B cell (primary cell): Measurements from ENCODE around the gene CCL26. TPM values are rescaled to one million over a fixed set of nuclear protein-coding genes. Genes with fewer than 3 reads are reported as not detected.

Source experiments
- ATAC-seq: fragments of 200-7000 bp; cut with Tn5 transposase; one replicate; pipeline ENCODE4 v1.10.0; 2021; ENCODE audit warnings: low read depth, mild to moderate bottlenecking, moderate number of reproducible peaks, moderate library complexity
- CTCF ChIA-PET: fragments of 350-600 bp; sonication (Branson Sonifier 250); formaldehyde crosslinking; loops from one replicate; lab custom pipeline; 2021; ENCODE audit warnings: antibody characterized with exemption, inconsistent platforms; lab: Charles Lee
- POLR2A ChIA-PET: fragments of 350-600 bp; sonication (Branson Sonifier 250); formaldehyde crosslinking; loops from one replicate; lab custom pipeline; 2021; ENCODE audit warnings: antibody characterized with exemption; lab: Charles Lee
- DNase-seq: peaks from one replicate; pipeline ENCODE4 v3.0.0; 2013
- H2AFZ ChIP-seq: 2 replicates; pipeline ENCODE4 v1.6.1; 2012; ENCODE audit warnings: mild to moderate bottlenecking, low read depth, low read length; ENCODE audit not compliant: insufficient read depth, poor library complexity, severe bottlenecking
- H3K27ac ChIP-seq, 2 donors: 1 replicate in 1 of 2; 2 replicates in 1 of 2; pipeline ENCODE4 v1.5.1; 2012 to 2013; ENCODE audit warnings: low read length in 2 of 2, mild to moderate bottlenecking in 2 of 2, moderate library complexity in 1 of 2
- H3K27me3 ChIP-seq, 4 experiments: fragments of 200-600 bp in 1 of 4; sonication (generic) in 1 of 4; replicated peaks in 1 of 4; 1 replicate in 2 of 4; 2 replicates in 2 of 4; pipeline versions ENCODE4 v1.6.1 to v1.7.0; 2013 to 2016; ENCODE audit warnings: low read length in 3 of 4, mild to moderate bottlenecking in 2 of 4, mixed read lengths in 1 of 4, moderate library complexity in 1 of 4; ENCODE audit not compliant: insufficient read depth in 4 of 4, control insufficient read depth in 3 of 4; ENCODE audit errors: control extremely low read depth in 1 of 4
- H3K36me3 ChIP-seq, 2 experiments: replicated peaks in 1 of 2; 1 replicate in 1 of 2; 2 replicates in 1 of 2; pipeline versions ENCODE4 v1.6.1 to v1.7.1; 2013; ENCODE audit warnings: low read length in 1 of 2; ENCODE audit not compliant: insufficient read depth in 2 of 2, control insufficient read depth in 1 of 2; ENCODE audit errors: control extremely low read depth in 1 of 2, extremely low read depth in 1 of 2
- H3K4me1 ChIP-seq, 2 donors: fragments of 200-600 bp in 1 of 2; sonication (generic) in 1 of 2; 1 replicate in 1 of 2; 2 replicates in 1 of 2; pipeline versions ENCODE4 v1.5.1 to v1.6.1; 2013 to 2017; ENCODE audit warnings: low read length in 2 of 2; ENCODE audit not compliant: control insufficient read depth in 2 of 2, insufficient read depth in 2 of 2
- H3K4me2 ChIP-seq: replicated peaks from 2 replicates; pipeline ENCODE3; 2012; ENCODE audit warnings: mild to moderate bottlenecking, low read depth, low read length; ENCODE audit not compliant: poor library complexity, severe bottlenecking
- H3K4me3 ChIP-seq, 5 experiments: fragments of 200-600 bp in 1 of 5; sonication (generic) in 1 of 5; 1 replicate in 3 of 5; 2 replicates in 2 of 5; pipeline versions ENCODE4 v1.5.1 to v1.7.0; 2011 to 2016; ENCODE audit warnings: low read length in 4 of 5, mild to moderate bottlenecking in 4 of 5, low read depth in 2 of 5, control low read depth in 1 of 5, moderate library complexity in 1 of 5; ENCODE audit not compliant: insufficient read depth in 1 of 5; ENCODE audit errors: control extremely low read depth in 1 of 5, extremely low read depth in 1 of 5
- H3K79me2 ChIP-seq: fragments of 200-600 bp; sonication (generic); one replicate; pipeline ENCODE4 v1.6.0; 2016; ENCODE audit warnings: low read length; ENCODE audit not compliant: control insufficient read depth, insufficient read depth
- H3K9ac ChIP-seq: fragments of 200-600 bp; sonication (generic); 2 replicates; pipeline ENCODE4 v1.6.1; 2017; ENCODE audit warnings: mild to moderate bottlenecking, low read length, moderate library complexity
- H3K9me3 ChIP-seq, 3 donors: one replicate each; pipeline versions ENCODE4 v1.6.1 to v1.7.1; 2013; ENCODE audit warnings: low read length in 2 of 3; ENCODE audit not compliant: control insufficient read depth in 2 of 3, insufficient read depth in 1 of 3; ENCODE audit errors: control extremely low read depth in 1 of 3
- H4K20me1 ChIP-seq: 2 replicates; pipeline ENCODE4 v1.6.0; 2012; ENCODE audit warnings: mild to moderate bottlenecking, low read length; ENCODE audit not compliant: insufficient read depth, control insufficient read depth, poor library complexity, severe bottlenecking
- H3K27ac Mint-ChIP-seq: one replicate; pipeline ENCODE4 v1.8.0; 2021; ENCODE audit warnings: mixed read lengths
- H3K27me3 Mint-ChIP-seq: one replicate; pipeline ENCODE4 v1.8.0; 2021; ENCODE audit warnings: mixed read lengths
- H3K4me1 Mint-ChIP-seq: one replicate; pipeline ENCODE4 v1.8.0; 2021; ENCODE audit warnings: mixed read lengths
- H3K4me3 Mint-ChIP-seq: one replicate; pipeline ENCODE4 v1.8.0; 2021; ENCODE audit warnings: mixed read lengths
- H3K9me3 Mint-ChIP-seq: one replicate; pipeline ENCODE4 v1.8.0; 2022; ENCODE audit warnings: mixed read lengths; ENCODE audit not compliant: insufficient read depth
- CTCF ChIP-seq: fragments of 200-600 bp; IDR thresholded peaks from one replicate; pipeline ENCODE4 v1.8.0; 2022; ENCODE audit warnings: antibody characterized with exemption, mild to moderate bottlenecking
- EZH2 ChIP-seq: IDR thresholded peaks from 2 replicates; pipeline ENCODE4 v1.6.1; 2012; ENCODE audit warnings: borderline replicate concordance, low read depth, mild to moderate bottlenecking, moderate library complexity, low read length; ENCODE audit not compliant: insufficient read depth, poor library complexity, severe bottlenecking
- WGBS: methylation state at CpG from one replicate; pipeline ENCODE4 v1.1.5; 2013; ENCODE audit warnings: missing lambda C conversion rate; ENCODE audit not compliant: insufficient coverage; 5-methylcytosine and 5-hydroxymethylcytosine counted together
- intact Hi-C: fragments of 100-400 bp; cut with micrococcal nuclease; formaldehyde crosslinking; loops from one replicate; pipeline ENCODE4 v1.10.0; 2022
- polyA plus RNA-seq: library from polyadenylated mRNA; depleted of rRNA; stranded (reverse); fragments of >200 nt; gene quantifications from 2 replicates; pipeline ENCODE4 v1.2.3, GENCODE V29; 2012
- total RNA-seq, 2 donors: library from RNA; stranded (reverse); fragments of 120-200 nt in 1 of 2; gene quantifications; 1 replicate in 1 of 2; 2 replicates in 1 of 2; pipeline versions ENCODE4 v1.2.3 to v1.2.4, GENCODE V29; 2013 to 2022

CCL26 gene
- total and polyA plus RNA-seq, 2 donors (not counting 1 experiment from before 2014, with no cell fraction given), result not detected

- ATAC-seq, result no peak
- H3K4me3 ChIP-seq, result no peak overlapping the region
- no peak overlapping the region for H3K27ac ChIP-seq
- H3K9me3 ChIP-seq, result peaks cover 0 to 24% (median 9%) of the 10 kb centered on the region in 3 donors
- CTCF ChIA-PET, result no interaction called here
- H3K4me1 ChIP-seq, result no peaks in the 10 kb centered on the region
- no peaks in the 10 kb centered on the region for H3K27me3 ChIP-seq
- H3K4me3 Mint-ChIP-seq, result no peak overlapping the region
- peaks cover 4% of the 10 kb centered on the region for H3K9me3 Mint-ChIP-seq
- H3K9ac ChIP-seq, result no peak overlapping the region
- DNase-seq, result no peak
- H3K27ac Mint-ChIP-seq, result no peak overlapping the region
- intact Hi-C loops, result no loop called here
- H4K20me1 ChIP-seq, result no peaks in the 10 kb centered on the region
- H3K4me2 ChIP-seq, result no peak overlapping the region
- peaks cover 12% of the 10 kb centered on the region for H3K27me3 Mint-ChIP-seq
- WGBS, result 83% methylated on average over 4 of the region's 9 CpGs
- POLR2A ChIA-PET, result no interaction called here
- H3K36me3 ChIP-seq, result no peaks in the 10 kb centered on the region
- H2AFZ ChIP-seq, result no peak overlapping the region
- H3K79me2 ChIP-seq, result no peaks in the 10 kb centered on the region
- no peaks in the 10 kb centered on the region for H3K4me1 Mint-ChIP-seq
- TF ChIP-seq CTCF, result no peak
- TF ChIP-seq EZH2, result no peak
Observed at GRCh38 chr7:75807452-75807851, 35.4 kb upstream of the CCL26 start.

- peaks cover 0 to 24% (median 9%) of the 10 kb centered on the region in 3 donors for H3K9me3 ChIP-seq
- Mint-ChIP-seq H3K4me3 (no peak overlapping the region), H3K4me1 (no peaks in the 10 kb centered on the region), H3K27me3 (peaks cover 12% of the 10 kb centered on the region), H3K27ac (no peak overlapping the region), H3K9me3 (peaks cover 4% of the 10 kb centered on the region)
- ChIA-PET POLR2A (no interaction called here), CTCF (interaction anchor here (0.6 kb wide), 1 partner anchor 191 kb away, joined by 3 read pairs; no protein-coding TSS in a partner anchor)
- intact Hi-C loops, result no loop called here
- no peak overlapping the region for H3K27ac ChIP-seq
- H3K4me2 ChIP-seq, result no peak overlapping the region
- H3K9ac ChIP-seq, result no peak overlapping the region
- no peak overlapping the region for H2AFZ ChIP-seq
- H3K27me3 ChIP-seq, result no peaks in the 10 kb centered on the region
- WGBS, result 100% methylated on average over 1 of the region's 4 CpGs
- no peaks in the 10 kb centered on the region for H3K79me2 ChIP-seq
- no peak for DNase-seq
- H3K36me3 ChIP-seq, result no peaks in the 10 kb centered on the region
- TF ChIP-seq CTCF (no peak), EZH2 (no peak)
- H4K20me1 ChIP-seq, result no peaks in the 10 kb centered on the region
- ATAC-seq, result no peak
- H3K4me3 ChIP-seq, result no peak overlapping the region
- no peaks in the 10 kb centered on the region for H3K4me1 ChIP-seq
Observed at GRCh38 chr7:75806560-75807307, 34.7 kb upstream of the CCL26 start.
